Trophoblast cell (in vitro differentiated cells and primary cell): ENCODE results near the gene HMG20B.

Experiments
- DNase-seq, 2 donors: peaks; one replicate each; pipeline ENCODE4 v3.0.0-alpha.2; 2016
- H2AFZ ChIP-seq: 2 replicates; pipeline ENCODE4 v1.6.1; 2013; ENCODE audit warnings: low read length, moderate library complexity, mild to moderate bottlenecking; ENCODE audit not compliant: insufficient read depth, poor library complexity
- H2AK5ac ChIP-seq: 2 replicates; pipeline ENCODE4 v1.6.1; 2013; ENCODE audit warnings: mild to moderate bottlenecking, low read length
- H2BK120ac ChIP-seq: 2 replicates; pipeline ENCODE4 v1.6.1; 2013; ENCODE audit warnings: low read length, mild to moderate bottlenecking, moderate library complexity; ENCODE audit not compliant: insufficient read depth, poor library complexity
- H2BK12ac ChIP-seq: 2 replicates; pipeline ENCODE4 v1.6.1; 2013; ENCODE audit warnings: mild to moderate bottlenecking, low read length, moderate library complexity
- H2BK5ac ChIP-seq: 2 replicates; pipeline ENCODE4 v1.6.1; 2013; ENCODE audit warnings: low read length, low read depth, moderate library complexity, mild to moderate bottlenecking; ENCODE audit not compliant: poor library complexity
- H3K14ac ChIP-seq: 2 replicates; pipeline ENCODE4 v1.6.1; 2013; ENCODE audit warnings: mild to moderate bottlenecking, low read length
- H3K18ac ChIP-seq: 2 replicates; pipeline ENCODE4 v1.6.1; 2013; ENCODE audit warnings: mild to moderate bottlenecking, low read length
- H3K23ac ChIP-seq: 2 replicates; pipeline ENCODE4 v1.6.1; 2013; ENCODE audit warnings: low read length
- H3K27ac ChIP-seq: 2 replicates; pipeline ENCODE4 v1.5.1; 2013; ENCODE audit warnings: low read depth, mild to moderate bottlenecking, inconsistent platforms, low read length, moderate library complexity
- H3K27me3 ChIP-seq: 2 replicates; pipeline ENCODE4 v1.6.1; 2013; ENCODE audit warnings: inconsistent platforms, mild to moderate bottlenecking, low read length, moderate library complexity; ENCODE audit not compliant: insufficient read depth
- H3K36me3 ChIP-seq, 2 experiments: 1 replicate in 1 of 2; 2 replicates in 1 of 2; pipeline ENCODE4 v1.6.1; 2013; ENCODE audit warnings: low read length in 2 of 2, mild to moderate bottlenecking in 2 of 2, moderate library complexity in 1 of 2; ENCODE audit not compliant: insufficient read depth in 2 of 2, control insufficient read depth in 1 of 2
- H3K4ac ChIP-seq: 2 replicates; pipeline ENCODE4 v1.6.1; 2013; ENCODE audit warnings: low read depth, mild to moderate bottlenecking, low read length, moderate library complexity
- H3K4me1 ChIP-seq, 2 experiments: 1 replicate in 1 of 2; 2 replicates in 1 of 2; pipeline ENCODE4 v1.6.1; 2013; ENCODE audit warnings: low read length in 2 of 2, mild to moderate bottlenecking in 2 of 2, moderate library complexity in 1 of 2; ENCODE audit not compliant: insufficient read depth in 2 of 2, control insufficient read depth in 1 of 2
- H3K4me2 ChIP-seq: 2 replicates; pipeline ENCODE4 v1.6.1; 2013; ENCODE audit warnings: inconsistent platforms, mild to moderate bottlenecking, low read length, moderate library complexity
- H3K4me3 ChIP-seq: 2 replicates; pipeline ENCODE4 v1.5.1; 2013; ENCODE audit warnings: mild to moderate bottlenecking, low read depth, low read length, inconsistent platforms
- H3K79me1 ChIP-seq: one replicate; pipeline ENCODE4 v1.6.1; 2013; ENCODE audit warnings: low read length
- H3K79me2 ChIP-seq: 2 replicates; pipeline ENCODE4 v1.6.1; 2013; ENCODE audit warnings: low read length, mild to moderate bottlenecking; ENCODE audit not compliant: control insufficient read depth, insufficient read depth, poor library complexity
- H3K9ac ChIP-seq: 2 replicates; pipeline ENCODE4 v1.6.1; 2013; ENCODE audit warnings: mild to moderate bottlenecking, low read length
- H3K9me3 ChIP-seq: 2 replicates; pipeline ENCODE4 v1.6.1; 2013; ENCODE audit warnings: low read depth, mild to moderate bottlenecking, control low read depth, inconsistent platforms, low read length; ENCODE audit not compliant: insufficient read depth
- H4K12ac ChIP-seq: 2 replicates; pipeline ENCODE4 v1.6.1; 2013; ENCODE audit warnings: low read depth, mild to moderate bottlenecking, low read length, moderate library complexity
- H4K8ac ChIP-seq: 2 replicates; pipeline ENCODE4 v1.6.1; 2013; ENCODE audit warnings: low read depth, mild to moderate bottlenecking, low read length, moderate library complexity
- H4K91ac ChIP-seq: one replicate; pipeline ENCODE4 v1.6.1; 2013; ENCODE audit warnings: low read depth, mild to moderate bottlenecking, low read length, moderate library complexity
- WGBS: extraction: QIAGEN DNeasy Blood & Tissue Kit; methylation state at CpG from one replicate; pipeline ENCODE4 v1.1.7; 2013; ENCODE audit warnings: missing lambda C conversion rate; ENCODE audit not compliant: insufficient read length, insufficient coverage; ENCODE audit errors: extremely low coverage; 5-methylcytosine and 5-hydroxymethylcytosine counted together

Gene HMG20B

DNA sequence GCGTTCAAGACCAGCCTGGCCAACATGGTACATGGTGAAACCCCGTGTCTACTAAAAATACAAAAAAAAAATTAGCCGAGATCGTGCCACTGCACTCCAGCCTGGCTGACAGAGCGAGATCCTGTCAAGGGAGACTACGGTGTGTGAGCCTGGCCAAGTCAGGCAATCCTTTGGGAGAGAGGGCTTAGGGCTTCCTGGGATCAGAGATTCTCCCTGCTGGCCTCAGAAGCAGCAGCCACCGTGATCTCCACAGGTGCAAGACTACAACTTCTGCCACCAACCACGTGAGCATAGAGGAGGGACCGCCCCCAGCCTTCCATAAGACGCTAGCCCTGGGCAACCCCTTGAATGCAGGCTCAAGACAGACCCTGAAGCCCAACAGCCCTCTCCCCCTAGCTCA lies 22.9 kb upstream of the HMG20B start:
- H2BK120ac ChIP-seq: no peak overlapping the region
- no peak overlapping the region for H3K4ac ChIP-seq
- H3K4me2 ChIP-seq: no peak overlapping the region
- H3K18ac ChIP-seq: no peak overlapping the region
- WGBS: no CpG with 5 or more reads among the region's 10 CpGs
- H3K4me3 ChIP-seq: no peak overlapping the region
- H3K9ac ChIP-seq: no peak overlapping the region
- H2AFZ ChIP-seq: no peak overlapping the region
- peaks cover 6% of the 10 kb centered on the region for H3K79me1 ChIP-seq
- no peak overlapping the region for H2BK12ac ChIP-seq
- H2BK5ac ChIP-seq: no peak overlapping the region
- H3K9me3 ChIP-seq: peaks cover 3% of the 10 kb centered on the region
- peaks cover 10 to 11% of the 10 kb centered on the region in 2 experiments for H3K4me1 ChIP-seq
- no peak overlapping the region for H4K91ac ChIP-seq
- no peaks in the 10 kb centered on the region for H3K27me3 ChIP-seq
- H4K8ac ChIP-seq: no peak overlapping the region
- peaks cover 5% of the 10 kb centered on the region for H3K79me2 ChIP-seq
- no peak overlapping the region for H2AK5ac ChIP-seq
- H4K12ac ChIP-seq: no peak overlapping the region
- no peak overlapping the region for H3K14ac ChIP-seq
- DNase-seq: no peak
- H3K23ac ChIP-seq: no peak overlapping the region
- no peak overlapping the region for H3K27ac ChIP-seq
- H3K36me3 ChIP-seq: peaks cover 58 to 61% of the 10 kb centered on the region in 2 experiments

DNA sequence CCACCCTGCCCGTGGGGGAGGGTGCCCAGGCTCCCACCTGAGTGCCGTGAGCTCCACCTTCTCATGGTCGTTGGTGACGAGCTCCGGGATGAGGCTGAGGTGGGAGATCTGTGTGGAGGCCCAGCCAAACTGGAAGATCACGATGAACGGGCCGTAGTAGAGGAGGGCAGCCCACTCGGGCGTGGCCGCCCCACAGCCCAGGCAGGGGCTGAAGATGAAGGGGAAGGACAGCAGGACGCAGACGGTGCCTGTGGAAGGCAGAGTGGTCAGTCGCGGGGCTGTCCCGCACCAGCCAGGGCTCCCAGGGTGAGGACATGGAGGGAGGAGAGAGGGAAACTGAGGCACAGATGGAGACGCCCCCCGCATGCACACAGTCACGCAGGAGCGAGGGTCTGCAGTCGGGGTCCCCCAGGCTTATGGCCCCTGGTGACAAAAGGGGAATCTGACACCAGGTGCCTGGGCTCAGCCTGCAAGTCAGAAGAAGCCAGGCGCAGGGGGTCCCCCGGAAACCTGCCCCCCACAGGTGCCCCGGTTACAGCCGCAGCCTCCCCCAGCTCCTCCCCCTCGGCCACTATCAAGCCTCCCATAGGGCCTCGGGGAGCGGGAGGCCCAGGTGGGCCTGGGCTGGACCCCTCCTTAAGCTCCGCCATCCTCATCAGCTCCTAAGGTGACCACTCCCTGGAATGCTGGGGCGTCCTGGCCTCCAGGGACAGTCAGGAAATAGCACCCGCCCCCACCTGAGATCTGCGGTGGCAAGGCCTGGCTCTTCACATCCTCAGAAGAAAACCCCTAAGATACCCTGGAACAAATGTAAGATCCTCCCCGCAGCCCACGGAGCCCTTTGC lies 21.6 kb upstream of the HMG20B start:
- Histone ChIP-seq H3K27me3 (no peaks in the 10 kb centered on the region), H3K79me1 (peaks cover 6% of the 10 kb centered on the region), H3K4me2 (no peak overlapping the region), H3K4me1 (peaks cover 16 to 18% of the 10 kb centered on the region in 2 experiments), H3K14ac (no peak overlapping the region), H3K4ac (no peak overlapping the region), H3K36me3 (peaks cover 45 to 49% of the 10 kb centered on the region in 2 experiments), H4K8ac (no peak overlapping the region), H3K27ac (no peak overlapping the region), H4K91ac (no peak overlapping the region), H3K9me3 (peaks cover 3% of the 10 kb centered on the region), H2BK5ac (no peak overlapping the region), H3K18ac (peak overlapping the region; percentile 46), H3K23ac (no peak overlapping the region), H3K79me2 (peaks cover 14% of the 10 kb centered on the region), H2BK12ac (no peak overlapping the region), H4K12ac (peak overlapping the region; percentile 12), H2AFZ (no peak overlapping the region), H3K9ac (no peak overlapping the region), H2BK120ac (no peak overlapping the region), H2AK5ac (no peak overlapping the region), H3K4me3 (no peak overlapping the region)
- WGBS: no CpG with 5 or more reads among the region's 34 CpGs
- no peak for DNase-seq

DNA sequence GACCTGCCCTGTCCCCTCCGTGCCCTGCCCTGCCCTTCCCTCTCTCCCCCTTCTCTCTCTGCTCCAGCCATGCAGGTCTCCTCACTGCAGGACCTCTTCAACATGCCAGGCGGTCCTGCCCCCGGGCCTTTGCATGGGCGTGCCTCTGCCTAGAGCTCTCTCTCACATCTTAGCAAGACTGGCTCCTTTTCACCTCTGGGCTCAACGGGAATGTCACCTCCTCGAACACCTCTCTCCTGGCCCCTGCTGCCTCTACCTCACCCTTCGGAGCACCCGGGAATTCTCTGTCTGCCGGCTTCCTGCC lies 21.0 kb upstream of the HMG20B start:
- peak overlapping the region; percentile 18 for H3K4ac ChIP-seq
- no peak overlapping the region for H3K4me3 ChIP-seq
- peaks cover 19 to 23% of the 10 kb centered on the region in 2 experiments for H3K4me1 ChIP-seq
- peaks cover 19% of the 10 kb centered on the region for H3K79me2 ChIP-seq
- H3K23ac ChIP-seq: no peak overlapping the region
- no peak overlapping the region for H2AK5ac ChIP-seq
- H2BK120ac ChIP-seq: no peak overlapping the region
- H2AFZ ChIP-seq: no peak overlapping the region
- no peak overlapping the region for H4K8ac ChIP-seq
- peak; percentile 82 to 90 for DNase-seq
- H4K91ac ChIP-seq: no peak overlapping the region
- H3K36me3 ChIP-seq: peaks cover 40 to 44% of the 10 kb centered on the region in 2 experiments
- no peak overlapping the region for H3K14ac ChIP-seq
- H3K79me1 ChIP-seq: peaks cover 11% of the 10 kb centered on the region
- no peak overlapping the region for H2BK5ac ChIP-seq
- H3K18ac ChIP-seq: peak overlapping the region; percentile 46
- H4K12ac ChIP-seq: peak overlapping the region; percentile 12
- H3K9me3 ChIP-seq: peaks cover 3% of the 10 kb centered on the region
- no peaks in the 10 kb centered on the region for H3K27me3 ChIP-seq
- H3K27ac ChIP-seq: no peak overlapping the region
- no peak overlapping the region for H3K9ac ChIP-seq
- WGBS: no CpG with 5 or more reads among the region's 9 CpGs
- no peak overlapping the region for H3K4me2 ChIP-seq
- no peak overlapping the region for H2BK12ac ChIP-seq

DNA sequence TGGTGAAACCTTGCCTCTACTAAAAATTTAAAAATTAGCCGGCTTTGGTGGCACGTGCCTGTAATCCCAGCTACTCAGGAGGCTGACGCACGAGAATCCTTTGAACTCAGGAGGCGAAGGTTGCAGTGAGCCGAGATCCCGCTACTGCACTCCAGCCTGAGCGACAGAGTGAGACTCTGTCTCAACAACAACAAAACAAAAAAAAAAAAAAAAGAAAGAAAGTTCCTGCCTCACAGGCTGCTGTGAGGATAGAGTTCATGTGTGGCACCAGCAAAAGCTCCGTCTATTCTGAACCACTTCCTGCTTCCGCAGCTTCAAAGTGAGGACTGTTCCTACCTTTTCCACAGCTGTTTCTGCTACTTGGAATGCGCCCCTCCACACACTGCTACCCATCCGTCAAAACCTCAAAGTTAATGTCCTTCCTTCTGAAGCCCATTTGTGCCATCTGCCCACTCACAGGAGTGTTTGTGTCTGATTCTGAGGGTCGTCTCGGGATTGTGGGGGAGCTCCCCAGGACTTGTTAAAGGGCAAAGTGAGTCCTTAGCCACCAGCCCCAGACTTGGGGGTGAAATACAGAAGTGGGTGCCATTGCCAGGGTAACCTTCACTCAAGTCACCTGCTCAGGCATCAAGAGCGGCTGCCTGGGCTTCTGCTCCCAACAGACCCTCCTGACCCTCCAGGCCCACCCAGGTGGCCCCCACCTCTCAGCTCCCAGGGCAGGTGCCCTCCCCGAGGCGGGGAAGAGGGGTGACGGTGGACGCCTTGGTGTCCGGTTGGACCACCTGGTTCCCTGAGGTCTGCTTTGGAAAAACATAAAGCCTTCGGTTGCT lies 18.3 kb upstream of the HMG20B start:
- no peak overlapping the region for H3K4ac ChIP-seq
- no peak overlapping the region for H3K23ac ChIP-seq
- H3K4me2 ChIP-seq: no peak overlapping the region
- peak overlapping the region; percentile 69 for H4K8ac ChIP-seq
- no peak overlapping the region for H2AFZ ChIP-seq
- H3K79me1 ChIP-seq: peaks cover 21% of the 10 kb centered on the region
- H3K27me3 ChIP-seq: no peaks in the 10 kb centered on the region
- DNase-seq: no peak
- H2AK5ac ChIP-seq: peak overlapping the region; percentile 36
- no peak overlapping the region for H3K9ac ChIP-seq
- peaks cover 22 to 26% of the 10 kb centered on the region in 2 experiments for H3K4me1 ChIP-seq
- no peaks in the 10 kb centered on the region for H3K9me3 ChIP-seq
- H3K4me3 ChIP-seq: no peak overlapping the region
- H2BK120ac ChIP-seq: no peak overlapping the region
- peaks cover 28% of the 10 kb centered on the region for H3K79me2 ChIP-seq
- peak overlapping the region; percentile 27 for H3K18ac ChIP-seq
- H4K91ac ChIP-seq: peak overlapping the region; percentile 33
- peak overlapping the region; percentile 24 for H2BK5ac ChIP-seq
- WGBS: no CpG with 5 or more reads among the region's 21 CpGs
- peaks cover 17 to 20% of the 10 kb centered on the region in 2 experiments for H3K36me3 ChIP-seq
- H3K27ac ChIP-seq: no peak overlapping the region
- H4K12ac ChIP-seq: no peak overlapping the region
- H2BK12ac ChIP-seq: no peak overlapping the region
- H3K14ac ChIP-seq: peak overlapping the region; percentile 28
